HG03432 (cell line): Measurements from ENCODE around the gene CYP51A1.
"Not testable (repeated sequence)": the region's sequence is repeated elsewhere in the genome, so short reads cannot be mapped to it uniquely, and the experiment has no call there.

ENCODE experiments used
- ATAC-seq: cut with Tn5 transposase; IDR thresholded peaks from one replicate; pipeline ENCODE4 v1.9.1; 2021; ENCODE audit warnings: mild to moderate bottlenecking, moderate library complexity; ENCODE audit not compliant: unreplicated experiment

CYP51A1 gene

GRCh38 chr7:92134271-92135051 lies at the start of gene CYP51A1:
Gene CYP51A1 (minus strand): TSS chr7:92134477. CDS start chr7:92134364, 113 bp downstream.
- peak; percentile 90 for ATAC-seq

GRCh38 chr7:92178928-92179924 lies 44.9 kb upstream of the CYP51A1 start, which contains the start of gene LRRD1:
Gene LRRD1 (minus strand): TSS chr7:92179142. CDS start chr7:92165202, 13,940 bp downstream.
- ATAC-seq: peak; percentile 100

- no peak for ATAC-seq
Measured at GRCh38 chr7:92177362-92177761, 43.1 kb upstream of the CYP51A1 start.

GRCh38 chr7:92169529-92169928 lies 35.3 kb upstream of the CYP51A1 start:
- not testable (repeated sequence) for ATAC-seq

- ATAC-seq: no peak
Measured at GRCh38 chr7:92161271-92161670, 27.0 kb upstream of the CYP51A1 start.

- ATAC-seq: peak; percentile 79
Measured at GRCh38 chr7:92158660-92159575, 24.6 kb upstream of the CYP51A1 start.

- ATAC-seq: no peak
Measured at GRCh38 chr7:92156990-92157389, 22.7 kb upstream of the CYP51A1 start.

GRCh38 chr7:92155108-92155739 lies 20.9 kb upstream of the CYP51A1 start:
- ATAC-seq: no peak

GRCh38 chr7:92150450-92151017 lies 16.3 kb upstream of the CYP51A1 start:
- no peak for ATAC-seq

- ATAC-seq: no peak
Measured at GRCh38 chr7:92149736-92150239, 15.5 kb upstream of the CYP51A1 start.

- ATAC-seq: not testable (repeated sequence)
Measured at GRCh38 chr7:92143192-92143880, 9.1 kb upstream of the CYP51A1 start.

GRCh38 chr7:92142791-92143190 lies 8.5 kb upstream of the CYP51A1 start:
- not testable (repeated sequence) for ATAC-seq

- no peak for ATAC-seq
Measured at GRCh38 chr7:92141161-92141560, 6.9 kb upstream of the CYP51A1 start.

- ATAC-seq: no peak
Measured at GRCh38 chr7:92137557-92137956, 3.3 kb upstream of the CYP51A1 start.

GRCh38 chr7:92135052-92135889 lies 994 bp upstream of the CYP51A1 start:
- ATAC-seq: peak; percentile 1

GRCh38 chr7:92133737-92134270 lies 473 bp downstream of the CYP51A1 start:
- ATAC-seq: peak; percentile 35

GRCh38 chr7:92133133-92133736 lies 1.0 kb downstream of the CYP51A1 start:
- peak; percentile 20 for ATAC-seq
